Measurements from ENCODE around the gene MORN3.
A peak's percentile ranks its signal among the peaks of the same experiment; 100 is the strongest.
"Not testable (repeated sequence)": the region's sequence is repeated elsewhere in the genome, so short reads cannot be mapped to it uniquely, and the experiment has no call there.

The MORN3 gene

GRCh38 chr12:121673013-121673511 is 3.6 kb upstream of the MORN3 start:
- H3K27ac ChIP-seq (ENCODE audit: low read length): peak overlapping the region; percentile 56; the same call in 1 of the 2 replicates
- peak overlapping the region; percentile 70; the same call in 1 of the 2 replicates for H3K4me2 ChIP-seq (ENCODE audit: low read depth, low read length)
- H2AFZ ChIP-seq (ENCODE audit: low read length): 0 out of 2 replicates have a peak overlapping the region, but pooled peaks have one; percentile 48
- peaks cover 6% of the 10 kb centered on the region for H3F3A ChIP-seq (ENCODE audit: insufficient read depth, low read length)
- H3K4me3 ChIP-seq (ENCODE audit: low read length): peak overlapping the region; percentile 49; the same call in 1 of the 2 replicates
- no peaks in the 10 kb centered on the region for H3K9me3 ChIP-seq (replicated peaks; ENCODE audit: insufficient read depth, low read length)
- TF ChIP-seq EZH2 (optimal IDR thresholded peaks at IDR 0.05; ENCODE audit: low read depth, low read length): no peak
- TF ChIP-seq CTCF (IDR thresholded peaks at IDR 0.05; ENCODE audit: low read length): no peak
- no peak for TF ChIP-seq EZH2phosphoT487 (IDR thresholded peaks at IDR 0.05; ENCODE audit: low read length)
- no peaks in the 10 kb centered on the region for H3K79me2 ChIP-seq (ENCODE audit: low read length)
- H3K4me1 ChIP-seq (ENCODE audit: low read length): 0 out of 2 replicates have a peak, but pooled peaks cover 3% of the 10 kb centered on the region
- H4K20me1 ChIP-seq (ENCODE audit: insufficient read depth, low read length): no peaks in the 10 kb centered on the region
- no peaks in the 10 kb centered on the region for H3K9me2 ChIP-seq (replicated peaks; ENCODE audit: insufficient read depth, low read length)
- peak overlapping the region; percentile 47; the same call in 1 of the 2 replicates for H3K9ac ChIP-seq (ENCODE audit: low read length)
- no peak for DNase-seq
- no peaks in the 10 kb centered on the region for H3K27me3 ChIP-seq (replicated peaks; ENCODE audit: insufficient read depth, low read length)
- H3K36me3 ChIP-seq (replicated peaks; ENCODE audit: insufficient read depth, low read length): no peaks in the 10 kb centered on the region

- Histone ChIP-seq H3K9ac (ENCODE audit: low read length) (no peak overlapping the region), H3K4me3 (ENCODE audit: low read length) (no peak overlapping the region), H3K79me2 (ENCODE audit: low read length) (no peaks in the 10 kb centered on the region), H3K4me2 (ENCODE audit: low read depth, low read length) (no peak overlapping the region), H3K27me3 (replicated peaks; ENCODE audit: insufficient read depth, low read length) (no peaks in the 10 kb centered on the region), H4K20me1 (ENCODE audit: insufficient read depth, low read length) (no peaks in the 10 kb centered on the region), H3K36me3 (replicated peaks; ENCODE audit: insufficient read depth, low read length) (no peaks in the 10 kb centered on the region), H2AFZ (ENCODE audit: low read length) (no peak overlapping the region), H3K9me3 (replicated peaks; ENCODE audit: insufficient read depth, low read length) (no peaks in the 10 kb centered on the region), H3F3A (ENCODE audit: insufficient read depth, low read length) (peaks cover 6% of the 10 kb centered on the region), H3K4me1 (ENCODE audit: low read length) (0 out of 2 replicates have a peak, but pooled peaks cover 3% of the 10 kb centered on the region), H3K9me2 (replicated peaks; ENCODE audit: insufficient read depth, low read length) (no peaks in the 10 kb centered on the region), H3K27ac (ENCODE audit: low read length) (no peak overlapping the region)
- TF ChIP-seq CTCF (IDR thresholded peaks at IDR 0.05; ENCODE audit: low read length) (peak; percentile 38), EZH2 (optimal IDR thresholded peaks at IDR 0.05; ENCODE audit: low read depth, low read length) (no peak), EZH2phosphoT487 (IDR thresholded peaks at IDR 0.05; ENCODE audit: low read length) (no peak)
- DNase-seq: no peak
Observed at GRCh38 chr12:121668750-121669520, 519 bp downstream of the MORN3 start.

GRCh38 chr12:121666829-121667228 is 2.6 kb downstream of the MORN3 start:
- H3K4me2 ChIP-seq (ENCODE audit: low read depth, low read length); DNase-seq; H3K36me3 ChIP-seq (replicated peaks; ENCODE audit: insufficient read depth, low read length): not testable (repeated sequence)

GRCh38 chr12:121663610-121663929 is 5.9 kb downstream of the MORN3 start:
- Histone ChIP-seq H4K20me1 (ENCODE audit: insufficient read depth, low read length) (no peaks in the 10 kb centered on the region), H3K27me3 (replicated peaks; ENCODE audit: insufficient read depth, low read length) (no peaks in the 10 kb centered on the region), H3F3A (ENCODE audit: insufficient read depth, low read length) (no peaks in the 10 kb centered on the region), H3K79me2 (ENCODE audit: low read length) (no peaks in the 10 kb centered on the region), H3K36me3 (replicated peaks; ENCODE audit: insufficient read depth, low read length) (no peaks in the 10 kb centered on the region), H3K4me3 (ENCODE audit: low read length) (peak overlapping the region; percentile 22; the same call in 1 of the 2 replicates), H3K9ac (ENCODE audit: low read length) (no peak overlapping the region), H2AFZ (ENCODE audit: low read length) (peak overlapping the region; percentile 45), H3K9me2 (replicated peaks; ENCODE audit: insufficient read depth, low read length) (no peaks in the 10 kb centered on the region), H3K4me1 (ENCODE audit: low read length) (no peaks in the 10 kb centered on the region), H3K9me3 (replicated peaks; ENCODE audit: insufficient read depth, low read length) (no peaks in the 10 kb centered on the region), H3K27ac (ENCODE audit: low read length) (no peak overlapping the region), H3K4me2 (ENCODE audit: low read depth, low read length) (peak overlapping the region; percentile 49; the same call in 1 of the 2 replicates)
- no peak for TF ChIP-seq CTCF (IDR thresholded peaks at IDR 0.05; ENCODE audit: low read length)
- no peak for TF ChIP-seq EZH2 (optimal IDR thresholded peaks at IDR 0.05; ENCODE audit: low read depth, low read length)
- TF ChIP-seq EZH2phosphoT487 (IDR thresholded peaks at IDR 0.05; ENCODE audit: low read length): no peak
- DNase-seq: no peak

More at GRCh38 chr12:121666829-121667228, 2.6 kb downstream of the MORN3 start:
- H3F3A ChIP-seq (ENCODE audit: insufficient read depth, low read length); H3K9me3 ChIP-seq (replicated peaks; ENCODE audit: insufficient read depth, low read length); H3K27ac ChIP-seq (ENCODE audit: low read length); H2AFZ ChIP-seq (ENCODE audit: low read length); H3K27me3 ChIP-seq (replicated peaks; ENCODE audit: insufficient read depth, low read length); H3K4me3 ChIP-seq (ENCODE audit: low read length); H3K9me2 ChIP-seq (replicated peaks; ENCODE audit: insufficient read depth, low read length); H3K79me2 ChIP-seq (ENCODE audit: low read length); H3K9ac ChIP-seq (ENCODE audit: low read length); H4K20me1 ChIP-seq (ENCODE audit: insufficient read depth, low read length); H3K4me1 ChIP-seq (ENCODE audit: low read length): not testable (repeated sequence)

- H3K79me2 ChIP-seq (ENCODE audit: low read length); H3K4me3 ChIP-seq (ENCODE audit: low read length); H3K4me2 ChIP-seq (ENCODE audit: low read depth, low read length); H3K36me3 ChIP-seq (replicated peaks; ENCODE audit: insufficient read depth, low read length); H3K27ac ChIP-seq (ENCODE audit: low read length); H3K4me1 ChIP-seq (ENCODE audit: low read length); H3K9me2 ChIP-seq (replicated peaks; ENCODE audit: insufficient read depth, low read length); DNase-seq; H2AFZ ChIP-seq (ENCODE audit: low read length); H3F3A ChIP-seq (ENCODE audit: insufficient read depth, low read length); H3K9me3 ChIP-seq (replicated peaks; ENCODE audit: insufficient read depth, low read length); H3K27me3 ChIP-seq (replicated peaks; ENCODE audit: insufficient read depth, low read length); H3K9ac ChIP-seq (ENCODE audit: low read length); H4K20me1 ChIP-seq (ENCODE audit: insufficient read depth, low read length): not testable (repeated sequence)
Observed at GRCh38 chr12:121661353-121662105, 7.9 kb downstream of the MORN3 start.
